ENCODE data around the gene PHAF1. TPM values are rescaled to one million over a fixed set of nuclear protein-coding genes. Genes with fewer than 3 reads are reported as not detected.
A peak's percentile ranks its signal among the peaks of the same experiment; 100 is the strongest.

PHAF1 gene
- total and polyA plus RNA-seq, 2 of the 13 experiments (the other 11 are each of a cell fraction or from before 2014, with no cell fraction given): 48.3 to 174 TPM

GRCh38 chr16:67170949-67171649, 61.4 kb downstream of the PHAF1 start (continued):
- TF ChIP-seq, protein P1, sequence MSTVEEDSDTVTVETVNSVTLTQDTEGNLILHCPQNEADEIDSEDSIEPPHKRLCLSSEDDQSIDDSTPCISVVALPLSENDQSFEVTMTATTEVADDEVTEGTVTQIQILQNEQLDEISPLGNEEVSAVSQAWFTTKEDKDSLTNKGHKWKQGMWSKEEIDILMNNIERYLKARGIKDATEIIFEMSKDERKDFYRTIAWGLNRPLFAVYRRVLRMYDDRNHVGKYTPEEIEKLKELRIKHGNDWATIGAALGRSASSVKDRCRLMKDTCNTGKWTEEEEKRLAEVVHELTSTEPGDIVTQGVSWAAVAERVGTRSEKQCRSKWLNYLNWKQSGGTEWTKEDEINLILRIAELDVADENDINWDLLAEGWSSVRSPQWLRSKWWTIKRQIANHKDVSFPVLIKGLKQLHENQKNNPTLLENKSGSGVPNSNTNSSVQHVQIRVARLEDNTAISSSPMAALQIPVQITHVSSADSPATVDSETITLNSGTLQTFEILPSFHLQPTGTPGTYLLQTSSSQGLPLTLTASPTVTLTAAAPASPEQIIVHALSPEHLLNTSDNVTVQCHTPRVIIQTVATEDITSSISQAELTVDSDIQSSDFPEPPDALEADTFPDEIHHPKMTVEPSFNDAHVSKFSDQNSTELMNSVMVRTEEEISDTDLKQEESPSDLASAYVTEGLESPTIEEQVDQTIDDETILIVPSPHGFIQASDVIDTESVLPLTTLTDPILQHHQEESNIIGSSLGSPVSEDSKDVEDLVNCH (CRISPR knock-in tag; IDR thresholded peaks at IDR 0.05): no peak
- TF ChIP-seq, protein P2, sequence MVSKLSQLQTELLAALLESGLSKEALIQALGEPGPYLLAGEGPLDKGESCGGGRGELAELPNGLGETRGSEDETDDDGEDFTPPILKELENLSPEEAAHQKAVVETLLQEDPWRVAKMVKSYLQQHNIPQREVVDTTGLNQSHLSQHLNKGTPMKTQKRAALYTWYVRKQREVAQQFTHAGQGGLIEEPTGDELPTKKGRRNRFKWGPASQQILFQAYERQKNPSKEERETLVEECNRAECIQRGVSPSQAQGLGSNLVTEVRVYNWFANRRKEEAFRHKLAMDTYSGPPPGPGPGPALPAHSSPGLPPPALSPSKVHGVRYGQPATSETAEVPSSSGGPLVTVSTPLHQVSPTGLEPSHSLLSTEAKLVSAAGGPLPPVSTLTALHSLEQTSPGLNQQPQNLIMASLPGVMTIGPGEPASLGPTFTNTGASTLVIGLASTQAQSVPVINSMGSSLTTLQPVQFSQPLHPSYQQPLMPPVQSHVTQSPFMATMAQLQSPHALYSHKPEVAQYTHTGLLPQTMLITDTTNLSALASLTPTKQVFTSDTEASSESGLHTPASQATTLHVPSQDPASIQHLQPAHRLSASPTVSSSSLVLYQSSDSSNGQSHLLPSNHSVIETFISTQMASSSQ (IDR thresholded peaks at IDR 0.05; ENCODE audit: low read depth): no peak
- TF ChIP-seq, protein P2 (CRISPR knock-in tag; IDR thresholded peaks at IDR 0.05; ENCODE audit: borderline replicate concordance): peak; percentile 58; the same call in 1 of the 2 replicates
- TF ChIP-seq FOXP1 (IDR thresholded peaks at IDR 0.05) (no peak), FOXP1 (CRISPR knock-in tag; IDR thresholded peaks at IDR 0.05) (no peak), FOXO1 (CRISPR knock-in tag; IDR thresholded peaks at IDR 0.05) (no peak), ZMYM2 (CRISPR knock-in tag; IDR thresholded peaks at IDR 0.05) (no peak), ZNF589 (CRISPR knock-in tag; conservative IDR thresholded peaks at IDR 0.05) (peak; percentile 82; the same call in 1 of the 2 replicates), HNF4G (IDR thresholded peaks at IDR 0.05; ENCODE audit: borderline replicate concordance, low read depth, low read length) (no peak), HNF4G (CRISPR knock-in tag; IDR thresholded peaks at IDR 0.05; ENCODE audit: borderline replicate concordance, low read depth) (0 out of 2 replicates have a peak, but pooled peaks have one; percentile 14), NFKB2 (CRISPR knock-in tag; IDR thresholded peaks at IDR 0.05; ENCODE audit: borderline replicate concordance) (no peak), FOXO4 (CRISPR knock-in tag; conservative IDR thresholded peaks at IDR 0.05) (no peak), MLLT10 (CRISPR knock-in tag; IDR thresholded peaks at IDR 0.05) (no peak), ZNF549 (CRISPR knock-in tag; IDR thresholded peaks at IDR 0.05) (no peak), ZFP1 (CRISPR knock-in tag; IDR thresholded peaks at IDR 0.05) (no peak), RAD51 (IDR thresholded peaks at IDR 0.05; ENCODE audit: borderline replicate concordance) (no peak), ZNF749 (CRISPR knock-in tag; IDR thresholded peaks at IDR 0.05; ENCODE audit: borderline replicate concordance) (no peak), ZNF598 (CRISPR knock-in tag; IDR thresholded peaks at IDR 0.05; ENCODE audit: borderline replicate concordance) (no peak)
- TF ChIP-seq, protein P3, sequence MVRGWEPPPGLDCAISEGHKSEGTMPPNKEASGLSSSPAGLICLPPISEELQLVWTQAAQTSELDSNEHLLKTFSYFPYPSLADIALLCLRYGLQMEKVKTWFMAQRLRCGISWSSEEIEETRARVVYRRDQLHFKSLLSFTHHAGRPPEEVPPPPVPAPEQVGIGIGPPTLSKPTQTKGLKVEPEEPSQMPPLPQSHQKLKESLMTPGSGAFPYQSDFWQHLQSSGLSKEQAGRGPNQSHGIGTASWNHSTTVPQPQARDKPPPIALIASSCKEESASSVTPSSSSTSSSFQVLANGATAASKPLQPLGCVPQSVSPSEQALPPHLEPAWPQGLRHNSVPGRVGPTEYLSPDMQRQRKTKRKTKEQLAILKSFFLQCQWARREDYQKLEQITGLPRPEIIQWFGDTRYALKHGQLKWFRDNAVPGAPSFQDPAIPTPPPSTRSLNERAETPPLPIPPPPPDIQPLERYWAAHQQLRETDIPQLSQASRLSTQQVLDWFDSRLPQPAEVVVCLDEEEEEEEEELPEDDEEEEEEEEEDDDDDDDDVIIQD (CRISPR knock-in tag; IDR thresholded peaks at IDR 0.05; ENCODE audit: low read depth): no peak
- TF ChIP-seq, protein P4, sequence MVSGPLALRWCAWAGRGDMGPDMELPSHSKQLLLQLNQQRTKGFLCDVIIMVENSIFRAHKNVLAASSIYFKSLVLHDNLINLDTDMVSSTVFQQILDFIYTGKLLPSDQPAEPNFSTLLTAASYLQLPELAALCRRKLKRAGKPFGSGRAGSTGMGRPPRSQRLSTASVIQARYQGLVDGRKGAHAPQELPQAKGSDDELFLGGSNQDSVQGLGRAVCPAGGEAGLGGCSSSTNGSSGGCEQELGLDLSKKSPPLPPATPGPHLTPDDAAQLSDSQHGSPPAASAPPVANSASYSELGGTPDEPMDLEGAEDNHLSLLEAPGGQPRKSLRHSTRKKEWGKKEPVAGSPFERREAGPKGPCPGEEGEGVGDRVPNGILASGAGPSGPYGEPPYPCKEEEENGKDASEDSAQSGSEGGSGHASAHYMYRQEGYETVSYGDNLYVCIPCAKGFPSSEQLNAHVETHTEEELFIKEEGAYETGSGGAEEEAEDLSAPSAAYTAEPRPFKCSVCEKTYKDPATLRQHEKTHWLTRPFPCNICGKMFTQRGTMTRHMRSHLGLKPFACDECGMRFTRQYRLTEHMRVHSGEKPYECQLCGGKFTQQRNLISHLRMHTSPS (CRISPR knock-in tag; IDR thresholded peaks at IDR 0.05; ENCODE audit: low read depth): no peak; the same call in 1 of the 2 replicates

Measured in HepG2 (cell line).